ENCODE results near the gene ULK1. TPM values are rescaled to one million over a fixed set of nuclear protein-coding genes. Genes with fewer than 3 reads are reported as not detected.

Gene ULK1
- total RNA-seq, 4 donors from 2014 or later = 9.1 to 55.0 (median 19.5) TPM

- no peaks in the 10 kb centered on the region for H3K9me3 ChIP-seq
- no peak for DNase-seq
- no peak for TF ChIP-seq CTCF (IDR thresholded peaks at IDR 0.05)
- intact Hi-C loops (cut with DNase I) = no loop called here
- no peaks in the 10 kb centered on the region for H3K36me3 ChIP-seq
- H3K4me3 ChIP-seq = no peak overlapping the region
- H3K27ac ChIP-seq = no peak overlapping the region
- 64 to 72% methylated on average over 8 to 14 of the region's 14 CpGs for WGBS, 2 donors
- H3K4me1 ChIP-seq = peaks cover 18 to 42% (median 28%) of the 10 kb centered on the region in 3 donors
- peaks cover 0 to 11% (median 0%) of the 10 kb centered on the region in 4 donors for H3K27me3 ChIP-seq
Measured at GRCh38 chr12:131862600-131862993, 31.8 kb upstream of the ULK1 start.

- 23 to 25% methylated on average over 3 to 7 of the region's 20 CpGs for WGBS, 2 donors
- no peak overlapping the region for H3K27ac ChIP-seq
- no peak overlapping the region for H3K4me3 ChIP-seq
- DNase-seq = no peak
- no peak for TF ChIP-seq CTCF (IDR thresholded peaks at IDR 0.05)
- no peak for TF ChIP-seq POLR2A (IDR thresholded peaks at IDR 0.05)
- intact Hi-C loops (cut with DNase I) = no loop called here
- peaks cover 18 to 42% (median 28%) of the 10 kb centered on the region in 3 donors for H3K4me1 ChIP-seq
- no peaks in the 10 kb centered on the region for H3K36me3 ChIP-seq
- no peaks in the 10 kb centered on the region for H3K9me3 ChIP-seq
- H3K27me3 ChIP-seq = peaks cover 0 to 9% (median 0%) of the 10 kb centered on the region in 4 donors
Measured at GRCh38 chr12:131862994-131863710, 31.3 kb upstream of the ULK1 start.

- Histone ChIP-seq H3K4me3 (no peak overlapping the region), H3K27me3 (peaks cover 0 to 2% (median 0%) of the 10 kb centered on the region in 4 donors), H3K27ac (no peak overlapping the region), H3K36me3 (no peaks in the 10 kb centered on the region), H3K9me3 (no peaks in the 10 kb centered on the region), H3K4me1 (peaks cover 18 to 42% (median 28%) of the 10 kb centered on the region in 3 donors)
- DNase-seq = no peak
- intact Hi-C loops (cut with DNase I) = no loop called here
- TF ChIP-seq CTCF (IDR thresholded peaks at IDR 0.05) = no peak
- TF ChIP-seq POLR2A (IDR thresholded peaks at IDR 0.05) = no peak
- WGBS, 2 donors = 29 to 33% methylated on average over 1 to 20 of the region's 24 CpGs
Measured at GRCh38 chr12:131863711-131864396, 30.6 kb upstream of the ULK1 start.

GRCh38 chr12:131864469-131864868 lies 30.0 kb upstream of the ULK1 start:
- no peak overlapping the region for H3K4me3 ChIP-seq
- no peak overlapping the region for H3K27ac ChIP-seq
- no peaks in the 10 kb centered on the region for H3K36me3 ChIP-seq
- no peak for TF ChIP-seq POLR2A (IDR thresholded peaks at IDR 0.05)
- TF ChIP-seq CTCF (IDR thresholded peaks at IDR 0.05) = no peak
- intact Hi-C loops (cut with DNase I) = no loop called here
- 66 to 83% methylated on average over 6 to 7 of the region's 8 CpGs for WGBS, 2 donors
- no peaks in the 10 kb centered on the region for H3K9me3 ChIP-seq
- peaks cover 18 to 41% (median 28%) of the 10 kb centered on the region in 3 donors for H3K4me1 ChIP-seq
- no peak for DNase-seq
- no peaks in the 10 kb centered on the region for H3K27me3 ChIP-seq

GRCh38 chr12:131865180-131865875 lies 29.1 kb upstream of the ULK1 start:
- 68 to 75% methylated on average over 20 of the region's 20 CpGs for WGBS, 2 donors
- Histone ChIP-seq H3K4me3 (no peak overlapping the region), H3K36me3 (no peaks in the 10 kb centered on the region), H3K27ac (no peak overlapping the region), H3K27me3 (no peaks in the 10 kb centered on the region), H3K4me1 (peaks cover 18 to 37% (median 27%) of the 10 kb centered on the region in 3 donors), H3K9me3 (no peaks in the 10 kb centered on the region)
- DNase-seq = no peak
- no peak for TF ChIP-seq CTCF (IDR thresholded peaks at IDR 0.05)
- intact Hi-C loops (cut with DNase I) = no loop called here

Measured in esophagus squamous epithelium (tissue), 5 donors.